Measurements from ENCODE around the gene PTBP1.

The PTBP1 gene

GRCh38 chr19:787536-787935 lies 9.7 kb upstream of the PTBP1 start:
- no peaks in the 10 kb centered on the region for H3F3A ChIP-seq (ENCODE audit: insufficient read depth, low read length)
- H3K4me2 ChIP-seq (ENCODE audit: low read length): no peak overlapping the region
- no peaks in the 10 kb centered on the region for H3K9me3 ChIP-seq (ENCODE audit: low read length)
- H3K36me3 ChIP-seq (ENCODE audit: insufficient read depth, low read length): no peaks in the 10 kb centered on the region
- no peaks in the 10 kb centered on the region for H3K79me2 ChIP-seq (ENCODE audit: insufficient read depth, low read length)
- H3K4me1 ChIP-seq (ENCODE audit: insufficient read depth, low read length, severe bottlenecking): peaks cover 5% of the 10 kb centered on the region
- TF ChIP-seq EZH2 (IDR thresholded peaks at IDR 0.05; ENCODE audit: borderline replicate concordance, low read length) (no peak), CTCF (IDR thresholded peaks at IDR 0.05; ENCODE audit: low read length) (no peak)
- H4K20me1 ChIP-seq (ENCODE audit: insufficient read depth, low read length): no peaks in the 10 kb centered on the region
- H3K9ac ChIP-seq (ENCODE audit: low read length): no peak overlapping the region
- H3K27ac ChIP-seq (ENCODE audit: low read depth, low read length, poor library complexity, severe bottlenecking): no peak overlapping the region
- peaks cover 14% of the 10 kb centered on the region for H3K27me3 ChIP-seq (ENCODE audit: insufficient read depth, low read length)
- no peaks in the 10 kb centered on the region for H3K9me2 ChIP-seq (ENCODE audit: low read depth, low read length)
- H3K4me3 ChIP-seq (ENCODE audit: low read depth, low read length, poor library complexity, severe bottlenecking): no peak overlapping the region
- no peak overlapping the region for H2AFZ ChIP-seq (ENCODE audit: low read length)

GRCh38 chr19:788686-788982 lies 8.6 kb upstream of the PTBP1 start:
- H3K27ac ChIP-seq (ENCODE audit: low read depth, low read length, poor library complexity, severe bottlenecking): no peak overlapping the region
- TF ChIP-seq EZH2 (IDR thresholded peaks at IDR 0.05; ENCODE audit: borderline replicate concordance, low read length) (no peak), CTCF (IDR thresholded peaks at IDR 0.05; ENCODE audit: low read length) (no peak)
- H3K4me2 ChIP-seq (ENCODE audit: low read length): no peak overlapping the region
- H3K9me3 ChIP-seq (ENCODE audit: low read length): no peaks in the 10 kb centered on the region
- no peak overlapping the region for H3K9ac ChIP-seq (ENCODE audit: low read length)
- H3K4me3 ChIP-seq (ENCODE audit: low read depth, low read length, poor library complexity, severe bottlenecking): no peak overlapping the region
- H3K27me3 ChIP-seq (ENCODE audit: insufficient read depth, low read length): peaks cover 9% of the 10 kb centered on the region; the same call in 1 of the 2 replicates
- H4K20me1 ChIP-seq (ENCODE audit: insufficient read depth, low read length): no peaks in the 10 kb centered on the region
- no peaks in the 10 kb centered on the region for H3K36me3 ChIP-seq (ENCODE audit: insufficient read depth, low read length)
- H3K4me1 ChIP-seq (ENCODE audit: insufficient read depth, low read length, severe bottlenecking): peaks cover 5% of the 10 kb centered on the region
- no peaks in the 10 kb centered on the region for H3K9me2 ChIP-seq (ENCODE audit: low read depth, low read length)
- H3K79me2 ChIP-seq (ENCODE audit: insufficient read depth, low read length): no peaks in the 10 kb centered on the region
- H2AFZ ChIP-seq (ENCODE audit: low read length): no peak overlapping the region
- H3F3A ChIP-seq (ENCODE audit: insufficient read depth, low read length): no peaks in the 10 kb centered on the region

- H3K9me2 ChIP-seq (ENCODE audit: low read depth, low read length): no peaks in the 10 kb centered on the region
- H3K9ac ChIP-seq (ENCODE audit: low read length): no peak overlapping the region
- peaks cover 5% of the 10 kb centered on the region for H3K4me1 ChIP-seq (ENCODE audit: insufficient read depth, low read length, severe bottlenecking)
- no peak overlapping the region for H3K27ac ChIP-seq (ENCODE audit: low read depth, low read length, poor library complexity, severe bottlenecking)
- no peaks in the 10 kb centered on the region for H3K9me3 ChIP-seq (ENCODE audit: low read length)
- H3K4me2 ChIP-seq (ENCODE audit: low read length): no peak overlapping the region
- H2AFZ ChIP-seq (ENCODE audit: low read length): no peak overlapping the region
- no peaks in the 10 kb centered on the region for H3K36me3 ChIP-seq (ENCODE audit: insufficient read depth, low read length)
- TF ChIP-seq CTCF (IDR thresholded peaks at IDR 0.05; ENCODE audit: low read length) (no peak), EZH2 (IDR thresholded peaks at IDR 0.05; ENCODE audit: borderline replicate concordance, low read length) (no peak)
- H3K79me2 ChIP-seq (ENCODE audit: insufficient read depth, low read length): no peaks in the 10 kb centered on the region
- no peaks in the 10 kb centered on the region for H4K20me1 ChIP-seq (ENCODE audit: insufficient read depth, low read length)
- H3K4me3 ChIP-seq (ENCODE audit: low read depth, low read length, poor library complexity, severe bottlenecking): no peak overlapping the region
- H3K27me3 ChIP-seq (ENCODE audit: insufficient read depth, low read length): peaks cover 9% of the 10 kb centered on the region; the same call in 1 of the 2 replicates
- H3F3A ChIP-seq (ENCODE audit: insufficient read depth, low read length): no peaks in the 10 kb centered on the region
These were observed 8.1 kb upstream of the PTBP1 start for GRCh38 chr19:788983-789700.
